Measurements from ENCODE around the gene PARK7.

DNA sequence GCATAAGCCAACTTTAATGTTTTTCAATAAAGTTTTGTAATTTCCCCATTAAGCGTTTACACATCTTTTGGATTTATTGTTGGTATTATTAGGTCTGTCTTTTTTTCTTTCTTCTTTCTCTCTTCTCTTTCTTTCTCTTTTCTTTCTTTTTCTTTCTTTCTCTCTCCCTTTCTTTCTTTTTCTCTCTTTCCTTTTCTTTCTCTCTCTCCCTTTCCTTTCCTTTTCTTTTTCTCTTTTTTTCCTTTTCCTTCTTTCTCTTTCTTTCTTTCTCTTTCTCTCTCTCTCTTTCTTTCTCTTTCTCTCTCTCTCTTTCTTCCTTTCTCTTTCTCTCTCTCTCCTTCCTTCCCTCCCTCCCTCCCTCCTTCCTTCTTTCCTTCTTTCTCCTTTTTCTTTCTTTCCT, 33.3 kb downstream of the PARK7 start:
- TF ChIP-seq RARB (CRISPR knock-in tag; IDR thresholded peaks at IDR 0.05) (no peak), EHMT2 (IDR thresholded peaks at IDR 0.05; ENCODE audit: low read depth) (no peak), POLR2A (IDR thresholded peaks at IDR 0.05; ENCODE audit: low read length) (no peak), CHD2 (IDR thresholded peaks at IDR 0.05; ENCODE audit: low read length, partially characterized antibody) (no peak), MAX (IDR thresholded peaks at IDR 0.05) (no peak), CEBPB (IDR thresholded peaks at IDR 0.05) (no peak), TP53 (CRISPR knock-in tag; IDR thresholded peaks at IDR 0.05) (no peak), ZFP36 (IDR thresholded peaks at IDR 0.05; ENCODE audit: borderline replicate concordance, partially characterized antibody) (no peak), JUNB (IDR thresholded peaks at IDR 0.05) (no peak), RAD21 (conservative IDR thresholded peaks at IDR 0.05 in 1 of 2, IDR thresholded peaks at IDR 0.05 in 1 of 2) (no peak)
- TF ChIP-seq, protein P1, sequence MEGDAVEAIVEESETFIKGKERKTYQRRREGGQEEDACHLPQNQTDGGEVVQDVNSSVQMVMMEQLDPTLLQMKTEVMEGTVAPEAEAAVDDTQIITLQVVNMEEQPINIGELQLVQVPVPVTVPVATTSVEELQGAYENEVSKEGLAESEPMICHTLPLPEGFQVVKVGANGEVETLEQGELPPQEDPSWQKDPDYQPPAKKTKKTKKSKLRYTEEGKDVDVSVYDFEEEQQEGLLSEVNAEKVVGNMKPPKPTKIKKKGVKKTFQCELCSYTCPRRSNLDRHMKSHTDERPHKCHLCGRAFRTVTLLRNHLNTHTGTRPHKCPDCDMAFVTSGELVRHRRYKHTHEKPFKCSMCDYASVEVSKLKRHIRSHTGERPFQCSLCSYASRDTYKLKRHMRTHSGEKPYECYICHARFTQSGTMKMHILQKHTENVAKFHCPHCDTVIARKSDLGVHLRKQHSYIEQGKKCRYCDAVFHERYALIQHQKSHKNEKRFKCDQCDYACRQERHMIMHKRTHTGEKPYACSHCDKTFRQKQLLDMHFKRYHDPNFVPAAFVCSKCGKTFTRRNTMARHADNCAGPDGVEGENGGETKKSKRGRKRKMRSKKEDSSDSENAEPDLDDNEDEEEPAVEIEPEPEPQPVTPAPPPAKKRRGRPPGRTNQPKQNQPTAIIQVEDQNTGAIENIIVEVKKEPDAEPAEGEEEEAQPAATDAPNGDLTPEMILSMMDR (IDR thresholded peaks at IDR 0.05), result no peak
- TF ChIP-seq, protein P2, sequence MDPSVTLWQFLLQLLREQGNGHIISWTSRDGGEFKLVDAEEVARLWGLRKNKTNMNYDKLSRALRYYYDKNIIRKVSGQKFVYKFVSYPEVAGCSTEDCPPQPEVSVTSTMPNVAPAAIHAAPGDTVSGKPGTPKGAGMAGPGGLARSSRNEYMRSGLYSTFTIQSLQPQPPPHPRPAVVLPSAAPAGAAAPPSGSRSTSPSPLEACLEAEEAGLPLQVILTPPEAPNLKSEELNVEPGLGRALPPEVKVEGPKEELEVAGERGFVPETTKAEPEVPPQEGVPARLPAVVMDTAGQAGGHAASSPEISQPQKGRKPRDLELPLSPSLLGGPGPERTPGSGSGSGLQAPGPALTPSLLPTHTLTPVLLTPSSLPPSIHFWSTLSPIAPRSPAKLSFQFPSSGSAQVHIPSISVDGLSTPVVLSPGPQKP (IDR thresholded peaks at IDR 0.05; ENCODE audit: low read depth, low read length), result no peak
- TF ChIP-seq, protein P3, sequence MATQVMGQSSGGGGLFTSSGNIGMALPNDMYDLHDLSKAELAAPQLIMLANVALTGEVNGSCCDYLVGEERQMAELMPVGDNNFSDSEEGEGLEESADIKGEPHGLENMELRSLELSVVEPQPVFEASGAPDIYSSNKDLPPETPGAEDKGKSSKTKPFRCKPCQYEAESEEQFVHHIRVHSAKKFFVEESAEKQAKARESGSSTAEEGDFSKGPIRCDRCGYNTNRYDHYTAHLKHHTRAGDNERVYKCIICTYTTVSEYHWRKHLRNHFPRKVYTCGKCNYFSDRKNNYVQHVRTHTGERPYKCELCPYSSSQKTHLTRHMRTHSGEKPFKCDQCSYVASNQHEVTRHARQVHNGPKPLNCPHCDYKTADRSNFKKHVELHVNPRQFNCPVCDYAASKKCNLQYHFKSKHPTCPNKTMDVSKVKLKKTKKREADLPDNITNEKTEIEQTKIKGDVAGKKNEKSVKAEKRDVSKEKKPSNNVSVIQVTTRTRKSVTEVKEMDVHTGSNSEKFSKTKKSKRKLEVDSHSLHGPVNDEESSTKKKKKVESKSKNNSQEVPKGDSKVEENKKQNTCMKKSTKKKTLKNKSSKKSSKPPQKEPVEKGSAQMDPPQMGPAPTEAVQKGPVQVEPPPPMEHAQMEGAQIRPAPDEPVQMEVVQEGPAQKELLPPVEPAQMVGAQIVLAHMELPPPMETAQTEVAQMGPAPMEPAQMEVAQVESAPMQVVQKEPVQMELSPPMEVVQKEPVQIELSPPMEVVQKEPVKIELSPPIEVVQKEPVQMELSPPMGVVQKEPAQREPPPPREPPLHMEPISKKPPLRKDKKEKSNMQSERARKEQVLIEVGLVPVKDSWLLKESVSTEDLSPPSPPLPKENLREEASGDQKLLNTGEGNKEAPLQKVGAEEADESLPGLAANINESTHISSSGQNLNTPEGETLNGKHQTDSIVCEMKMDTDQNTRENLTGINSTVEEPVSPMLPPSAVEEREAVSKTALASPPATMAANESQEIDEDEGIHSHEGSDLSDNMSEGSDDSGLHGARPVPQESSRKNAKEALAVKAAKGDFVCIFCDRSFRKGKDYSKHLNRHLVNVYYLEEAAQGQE (IDR thresholded peaks at IDR 0.05), result no peak
- TF ChIP-seq, protein P4, sequence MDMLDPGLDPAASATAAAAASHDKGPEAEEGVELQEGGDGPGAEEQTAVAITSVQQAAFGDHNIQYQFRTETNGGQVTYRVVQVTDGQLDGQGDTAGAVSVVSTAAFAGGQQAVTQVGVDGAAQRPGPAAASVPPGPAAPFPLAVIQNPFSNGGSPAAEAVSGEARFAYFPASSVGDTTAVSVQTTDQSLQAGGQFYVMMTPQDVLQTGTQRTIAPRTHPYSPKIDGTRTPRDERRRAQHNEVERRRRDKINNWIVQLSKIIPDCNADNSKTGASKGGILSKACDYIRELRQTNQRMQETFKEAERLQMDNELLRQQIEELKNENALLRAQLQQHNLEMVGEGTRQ (IDR thresholded peaks at IDR 0.05), result no peak

Data from A549 (cell line).